Keratinocyte (primary cell): ENCODE results near the gene NBEA. TPM values are rescaled to one million over a fixed set of nuclear protein-coding genes. Genes with fewer than 3 reads are reported as not detected.

Source experiments
- DNase-seq: peaks from one replicate; pipeline ENCODE4 v3.0.0-alpha.2; 2011; ENCODE audit warnings: low read depth, missing footprints, low spot score
- FAIRE-seq: peaks from 2 replicates; lab custom pipeline; 2011; peaks lifted over from hg19 to GRCh38; lab: Jason Lieb, UNC
- H2AFZ ChIP-seq: 2 replicates; pipeline ENCODE4 v1.6.0; 2012; ENCODE audit warnings: low read length, control low read depth, inconsistent platforms; ENCODE audit not compliant: control insufficient read depth
- H3K27ac ChIP-seq: 2 replicates; pipeline ENCODE4 v1.5.1; 2011; ENCODE audit warnings: low read length; ENCODE audit not compliant: control insufficient read depth, insufficient read depth
- H3K27me3 ChIP-seq: 3 replicates; pipeline ENCODE4 v1.6.0; 2011; ENCODE audit warnings: low read length; ENCODE audit not compliant: control insufficient read depth, insufficient read depth; ENCODE audit errors: extremely low read depth
- H3K36me3 ChIP-seq, 2 experiments: 2 replicates in 1 of 2; 3 replicates in 1 of 2; pipeline ENCODE4 v1.5.1; 2011; ENCODE audit warnings: low read length in 2 of 2, mild to moderate bottlenecking in 1 of 2; ENCODE audit not compliant: control insufficient read depth in 2 of 2, insufficient read depth in 2 of 2; ENCODE audit errors: extremely low read depth in 1 of 2
- H3K4me1 ChIP-seq: 3 replicates; pipeline ENCODE4 v1.5.1; 2011; ENCODE audit warnings: low read length; ENCODE audit not compliant: control insufficient read depth, insufficient read depth; ENCODE audit errors: extremely low read depth
- H3K4me2 ChIP-seq: 3 replicates; pipeline ENCODE4 v1.6.0; 2011; ENCODE audit warnings: low read depth, low read length; ENCODE audit not compliant: control insufficient read depth, insufficient read depth; ENCODE audit errors: extremely low read depth
- H3K4me3 ChIP-seq, 3 experiments: fragments of 200-600 bp in 1 of 3; sonication (generic) in 1 of 3; 2 replicates in 2 of 3; 3 replicates in 1 of 3; pipeline ENCODE4 v1.5.1; 2011 to 2016; ENCODE audit warnings: low read length in 3 of 3, mild to moderate bottlenecking in 3 of 3, control low read depth in 2 of 3, inconsistent platforms in 1 of 3, low read depth in 1 of 3, mixed read lengths in 1 of 3, mixed run types in 1 of 3, moderate library complexity in 1 of 3; ENCODE audit not compliant: control insufficient read depth in 2 of 3, insufficient read depth in 2 of 3; ENCODE audit errors: extremely low read depth in 1 of 3
- H3K79me2 ChIP-seq: 2 replicates; pipeline ENCODE4 v1.6.0; 2012; ENCODE audit warnings: low read length; ENCODE audit not compliant: control insufficient read depth, insufficient read depth
- H3K9ac ChIP-seq: 3 replicates; pipeline ENCODE4 v1.6.0; 2011; ENCODE audit warnings: low read length; ENCODE audit not compliant: control insufficient read depth, insufficient read depth; ENCODE audit errors: extremely low read depth
- H3K9me1 ChIP-seq: 3 replicates; pipeline ENCODE4 v1.6.0; 2011; ENCODE audit warnings: low read length; ENCODE audit not compliant: control insufficient read depth, insufficient read depth; ENCODE audit errors: extremely low read depth
- H3K9me3 ChIP-seq: 2 replicates; pipeline ENCODE4 v1.5.1; 2012; ENCODE audit warnings: low read depth, low read length; ENCODE audit not compliant: control insufficient read depth
- H4K20me1 ChIP-seq: 3 replicates; pipeline ENCODE4 v1.6.0; 2011; ENCODE audit warnings: low read length; ENCODE audit not compliant: control insufficient read depth, insufficient read depth; ENCODE audit errors: extremely low read depth
- EZH2 ChIP-seq: IDR thresholded peaks from one replicate; pipeline ENCODE4 v1.6.1; 2012; ENCODE audit warnings: inconsistent platforms, mild to moderate bottlenecking, low read length, moderate library complexity
- dilution Hi-C: fragments of 300-500 bp; cut with MboI; formaldehyde crosslinking; loops from one replicate; pipeline ENCODE4 v1.7.0; 2020; ENCODE audit warnings: low sequenced_read_pairs; ENCODE audit not compliant: extremely low pct_ligation_motif_present
- polyA plus RNA-seq, 5 experiments: library from polyadenylated mRNA; depleted of rRNA in 3 of 5; stranded (reverse) in 3 of 5; stranded (forward) in 1 of 5; unstranded in 1 of 5; fragments of >200 nt; gene quantifications; 1 replicate in 1 of 5; 2 replicates in 3 of 5; 3 replicates in 1 of 5; pipeline versions ENCODE4 v1.2.1 to v1.2.3, GENCODE V29; 2011 to 2012; ENCODE audit warnings: missing spikeins in 2 of 5, low read depth in 1 of 5, low replicate concordance in 1 of 5
- TF ChIP-seq, protein P1 (sequence below), 3 experiments: IDR thresholded peaks in 1 of 3; conservative IDR thresholded peaks in 1 of 3; optimal IDR thresholded peaks in 1 of 3; 2 replicates in 2 of 3; 3 replicates in 1 of 3; pipeline versions ENCODE3 to v1.5.1; 2011; ENCODE audit warnings: low read length in 3 of 3, mild to moderate bottlenecking in 3 of 3, moderate library complexity in 2 of 3, control low read depth in 1 of 3, inconsistent platforms in 1 of 3; ENCODE audit not compliant: insufficient read depth in 2 of 3; ENCODE audit errors: extremely low read depth in 1 of 3

The NBEA gene
- polyA plus RNA-seq, 1 donor (not counting 4 experiments of a cell fraction or from before 2014, with no cell fraction given) = 0.05 TPM

- Histone ChIP-seq H3K9me3 (no peaks in the 10 kb centered on the region), H3K4me1 (no peaks in the 10 kb centered on the region), H3K27me3 (no peaks in the 10 kb centered on the region), H2AFZ (no peak overlapping the region), H3K9ac (no peak overlapping the region), H3K27ac (no peak overlapping the region), H3K4me2 (no peak overlapping the region), H3K79me2 (no peaks in the 10 kb centered on the region), H3K9me1 (no peaks in the 10 kb centered on the region), H3K36me3 (no peaks in the 10 kb centered on the region), H3K4me3 (no peak overlapping the region), H4K20me1 (no peaks in the 10 kb centered on the region)
- FAIRE-seq (no peak), DNase-seq (no peak)
- dilution Hi-C loops = no loop called here
- TF ChIP-seq, protein P1, sequence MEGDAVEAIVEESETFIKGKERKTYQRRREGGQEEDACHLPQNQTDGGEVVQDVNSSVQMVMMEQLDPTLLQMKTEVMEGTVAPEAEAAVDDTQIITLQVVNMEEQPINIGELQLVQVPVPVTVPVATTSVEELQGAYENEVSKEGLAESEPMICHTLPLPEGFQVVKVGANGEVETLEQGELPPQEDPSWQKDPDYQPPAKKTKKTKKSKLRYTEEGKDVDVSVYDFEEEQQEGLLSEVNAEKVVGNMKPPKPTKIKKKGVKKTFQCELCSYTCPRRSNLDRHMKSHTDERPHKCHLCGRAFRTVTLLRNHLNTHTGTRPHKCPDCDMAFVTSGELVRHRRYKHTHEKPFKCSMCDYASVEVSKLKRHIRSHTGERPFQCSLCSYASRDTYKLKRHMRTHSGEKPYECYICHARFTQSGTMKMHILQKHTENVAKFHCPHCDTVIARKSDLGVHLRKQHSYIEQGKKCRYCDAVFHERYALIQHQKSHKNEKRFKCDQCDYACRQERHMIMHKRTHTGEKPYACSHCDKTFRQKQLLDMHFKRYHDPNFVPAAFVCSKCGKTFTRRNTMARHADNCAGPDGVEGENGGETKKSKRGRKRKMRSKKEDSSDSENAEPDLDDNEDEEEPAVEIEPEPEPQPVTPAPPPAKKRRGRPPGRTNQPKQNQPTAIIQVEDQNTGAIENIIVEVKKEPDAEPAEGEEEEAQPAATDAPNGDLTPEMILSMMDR (optimal IDR thresholded peaks at IDR 0.05 in 1 of 3, IDR thresholded peaks at IDR 0.05 in 1 of 3, conservative IDR thresholded peaks at IDR 0.05 in 1 of 3; ENCODE audit: extremely low read depth in 1 of 3, insufficient read depth in 2 of 3, low read length in 3 of 3) = no peak
Measured at GRCh38 chr13:35669321-35669720, 727.3 kb downstream of the NBEA start.

GRCh38 chr13:35672611-35673010 is 730.5 kb downstream of the NBEA start:
- H3K79me2 ChIP-seq = no peaks in the 10 kb centered on the region
- H4K20me1 ChIP-seq = no peaks in the 10 kb centered on the region
- dilution Hi-C loops = no loop called here
- DNase-seq (no peak), FAIRE-seq (no peak)
- no peak overlapping the region for H3K4me3 ChIP-seq
- no peak overlapping the region for H2AFZ ChIP-seq
- H3K4me1 ChIP-seq = no peaks in the 10 kb centered on the region
- no peaks in the 10 kb centered on the region for H3K36me3 ChIP-seq
- no peak overlapping the region for H3K4me2 ChIP-seq
- no peaks in the 10 kb centered on the region for H3K27me3 ChIP-seq
- no peak overlapping the region for H3K9ac ChIP-seq
- H3K9me1 ChIP-seq = no peaks in the 10 kb centered on the region
- TF ChIP-seq EZH2 = no peak
- TF ChIP-seq, protein P1 (optimal IDR thresholded peaks at IDR 0.05 in 1 of 3, IDR thresholded peaks at IDR 0.05 in 1 of 3, conservative IDR thresholded peaks at IDR 0.05 in 1 of 3; ENCODE audit: extremely low read depth in 1 of 3, insufficient read depth in 2 of 3, low read length in 3 of 3) = no peak
- H3K9me3 ChIP-seq = no peaks in the 10 kb centered on the region
- no peak overlapping the region for H3K27ac ChIP-seq
